Transverse colon (tissue), 4 donors: Measurements from ENCODE around the gene BYSL.

Source experiments
- CTCF ChIP-seq, 5 experiments: fragments of 200-600 bp in 3 of 5; fragments of 450-650 bp in 2 of 5; sonication (generic) in 3 of 5; IDR thresholded peaks; 1 replicate in 2 of 5; 2 replicates in 3 of 5; pipeline ENCODE4 v1.5.1; 2016 to 2017; ENCODE audit warnings: antibody characterized with exemption in 5 of 5, inconsistent platforms in 3 of 5, mild to moderate bottlenecking in 2 of 5, moderate library complexity in 1 of 5
- POLR2A ChIP-seq: fragments of 450-650 bp; IDR thresholded peaks from one replicate; pipeline ENCODE4 v1.6.1; 2016; ENCODE audit warnings: antibody characterized with exemption, mild to moderate bottlenecking, moderate library complexity
- POLR2AphosphoS5 ChIP-seq, 3 donors: sonication (generic); formaldehyde crosslinking; IDR thresholded peaks; one replicate each; pipeline ENCODE4 v1.6.1; 2016; ENCODE audit warnings: antibody characterized with exemption in 3 of 3

- TF ChIP-seq POLR2A (no peak), CTCF (IDR thresholded peaks at IDR 0.05) (no peak), POLR2AphosphoS5 (IDR thresholded peaks at IDR 0.05) (no peak)
Measured at GRCh38 chr6:41922154-41922553, 855 bp downstream of the BYSL start.
